ENCODE measurements around the gene CELF4.

The CELF4 gene

GRCh38 chr18:37545461-37546271 lies 19.9 kb downstream of the CELF4 start:
- no peak for DNase-seq

GRCh38 chr18:37544713-37545112 lies 20.9 kb downstream of the CELF4 start:
- DNase-seq, result no peak

GRCh38 chr18:37544217-37544616 lies 21.4 kb downstream of the CELF4 start:
- no peak for DNase-seq

GRCh38 chr18:37543321-37543720 lies 22.3 kb downstream of the CELF4 start:
- no peak for DNase-seq

- no peak for DNase-seq
Measured at GRCh38 chr18:37541517-37541916, 24.1 kb downstream of the CELF4 start.

GRCh38 chr18:37540424-37541138 lies 25.0 kb downstream of the CELF4 start:
- no peak for DNase-seq

GRCh38 chr18:37539236-37539635 lies 26.4 kb downstream of the CELF4 start:
- no peak for DNase-seq

GRCh38 chr18:37538526-37539205 lies 26.9 kb downstream of the CELF4 start:
- DNase-seq, result no peak

GRCh38 chr18:37537868-37538525 lies 27.6 kb downstream of the CELF4 start:
- DNase-seq, result peak in 2 of 5 donors; percentile 11 to 18

GRCh38 chr18:37536656-37537055 lies 28.9 kb downstream of the CELF4 start:
- DNase-seq, result no peak

GRCh38 chr18:37535968-37536367 lies 29.6 kb downstream of the CELF4 start:
- no peak for DNase-seq

GRCh38 chr18:37534627-37535026 lies 31.0 kb downstream of the CELF4 start:
- no peak for DNase-seq

GRCh38 chr18:37533647-37534584 lies 31.7 kb downstream of the CELF4 start:
- no peak for DNase-seq

GRCh38 chr18:37532917-37533316 lies 32.7 kb downstream of the CELF4 start:
- no peak for DNase-seq

GRCh38 chr18:37529863-37530262 lies 35.7 kb downstream of the CELF4 start:
- no peak for DNase-seq

GRCh38 chr18:37529296-37529695 lies 36.3 kb downstream of the CELF4 start:
- no peak for DNase-seq

- no peak for DNase-seq
Measured at GRCh38 chr18:37527395-37527794, 38.2 kb downstream of the CELF4 start.

GRCh38 chr18:37525262-37525585 lies 40.4 kb downstream of the CELF4 start:
- DNase-seq, result no peak

GRCh38 chr18:37524498-37525261 lies 40.9 kb downstream of the CELF4 start:
- no peak for DNase-seq

GRCh38 chr18:37524139-37524497 lies 41.5 kb downstream of the CELF4 start:
- no peak for DNase-seq

Data from T-helper 1 cell (primary cell).